ENCODE data around the gene ALOX15B. TPM values are rescaled to one million over a fixed set of nuclear protein-coding genes. Genes with fewer than 3 reads are reported as not detected.
"Not testable (repeated sequence)": the region's sequence is repeated elsewhere in the genome, so short reads cannot be mapped to it uniquely, and the experiment has no call there.

ALOX15B gene
- total RNA-seq, 1 experiment from 2014 or later, result not detected

GRCh38 chr17:8024161-8024560 is 14.7 kb upstream of the ALOX15B start:
- H3K9me3 ChIP-seq, H3K27me3 ChIP-seq, DNase-seq, H3K4me3 ChIP-seq, H3K36me3 ChIP-seq: not testable (repeated sequence)

- no peak for DNase-seq
- Histone ChIP-seq H3K4me3 (no peak overlapping the region), H3K36me3 (no peaks in the 10 kb centered on the region), H3K9me3 (no peaks in the 10 kb centered on the region), H3K27me3 (no peaks in the 10 kb centered on the region; the same call in none of the 2 replicates)
Measured at GRCh38 chr17:8025176-8025911, 13.5 kb upstream of the ALOX15B start.

GRCh38 chr17:8029121-8029520 is 9.7 kb upstream of the ALOX15B start:
- Histone ChIP-seq H3K9me3 (no peaks in the 10 kb centered on the region), H3K27me3 (no peaks in the 10 kb centered on the region; the same call in none of the 2 replicates), H3K4me3 (no peak overlapping the region), H3K36me3 (no peaks in the 10 kb centered on the region)
- no peak for DNase-seq

- H3K9me3 ChIP-seq, result no peaks in the 10 kb centered on the region
- no peak for DNase-seq
- H3K4me3 ChIP-seq, result no peak overlapping the region
- peaks cover 4% of the 10 kb centered on the region for H3K27me3 ChIP-seq
- no peaks in the 10 kb centered on the region for H3K36me3 ChIP-seq
Measured at GRCh38 chr17:8031261-8031661, 7.6 kb upstream of the ALOX15B start.

GRCh38 chr17:8031950-8032349 is 6.9 kb upstream of the ALOX15B start:
- Histone ChIP-seq H3K36me3 (no peaks in the 10 kb centered on the region), H3K4me3 (no peak overlapping the region), H3K27me3 (peaks cover 4% of the 10 kb centered on the region), H3K9me3 (no peaks in the 10 kb centered on the region)
- no peak for DNase-seq

GRCh38 chr17:8032442-8032841 is 6.4 kb upstream of the ALOX15B start:
- H3K4me3 ChIP-seq, result no peak overlapping the region
- H3K36me3 ChIP-seq, result no peaks in the 10 kb centered on the region
- no peak for DNase-seq

GRCh38 chr17:8039611-8040168 is 831 bp downstream of the ALOX15B start:
- H3K36me3 ChIP-seq, result no peaks in the 10 kb centered on the region
- H3K9me3 ChIP-seq, result no peaks in the 10 kb centered on the region
- no peak overlapping the region for H3K4me3 ChIP-seq
- DNase-seq, result no peak
- peaks cover 4% of the 10 kb centered on the region; the same call in 1 of the 2 replicates for H3K27me3 ChIP-seq

More at GRCh38 chr17:8032442-8032841, 6.4 kb upstream of the ALOX15B start:
- Histone ChIP-seq H3K27me3 (peaks cover 4% of the 10 kb centered on the region), H3K9me3 (no peaks in the 10 kb centered on the region)

- Histone ChIP-seq H3K4me3 (no peak overlapping the region), H3K36me3 (no peaks in the 10 kb centered on the region), H3K27me3 (no peaks in the 10 kb centered on the region), H3K9me3 (no peaks in the 10 kb centered on the region)
- DNase-seq, result no peak
Measured at GRCh38 chr17:8041249-8041928, 2.5 kb downstream of the ALOX15B start.

- no peaks in the 10 kb centered on the region for H3K27me3 ChIP-seq
- H3K36me3 ChIP-seq, result no peaks in the 10 kb centered on the region
- H3K9me3 ChIP-seq, result no peaks in the 10 kb centered on the region
Measured at GRCh38 chr17:8041979-8042378, 3.1 kb downstream of the ALOX15B start.

GRCh38 chr17:8044819-8045810 is 6.3 kb downstream of the ALOX15B start:
- H3K27me3 ChIP-seq, result no peaks in the 10 kb centered on the region
- H3K4me3 ChIP-seq, result no peak overlapping the region
- no peaks in the 10 kb centered on the region for H3K9me3 ChIP-seq
- H3K36me3 ChIP-seq, result no peaks in the 10 kb centered on the region
- no peak for DNase-seq

More at GRCh38 chr17:8041979-8042378, 3.1 kb downstream of the ALOX15B start:
- no peak overlapping the region for H3K4me3 ChIP-seq
- DNase-seq, result no peak

GRCh38 chr17:8046306-8046928 is 7.6 kb downstream of the ALOX15B start:
- DNase-seq, result no peak
- Histone ChIP-seq H3K36me3 (no peaks in the 10 kb centered on the region), H3K9me3 (no peaks in the 10 kb centered on the region), H3K27me3 (0 out of 2 replicates have a peak, but pooled peaks cover 2% of the 10 kb centered on the region), H3K4me3 (no peak overlapping the region)

- Histone ChIP-seq H3K36me3 (no peaks in the 10 kb centered on the region), H3K4me3 (no peak overlapping the region), H3K27me3 (0 out of 2 replicates have a peak, but pooled peaks cover 2% of the 10 kb centered on the region), H3K9me3 (no peaks in the 10 kb centered on the region)
- no peak for DNase-seq
Measured at GRCh38 chr17:8046929-8047768, 8.3 kb downstream of the ALOX15B start.

- no peaks in the 10 kb centered on the region for H3K36me3 ChIP-seq
- H3K9me3 ChIP-seq, result no peaks in the 10 kb centered on the region
- H3K27me3 ChIP-seq, result 0 out of 2 replicates have a peak, but pooled peaks cover 2% of the 10 kb centered on the region
- DNase-seq, result no peak
- no peak overlapping the region for H3K4me3 ChIP-seq
Measured at GRCh38 chr17:8047769-8048110, 8.9 kb downstream of the ALOX15B start.

GRCh38 chr17:8048236-8048635 is 9.4 kb downstream of the ALOX15B start:
- no peak overlapping the region for H3K4me3 ChIP-seq
- H3K9me3 ChIP-seq, result no peaks in the 10 kb centered on the region
- 0 out of 2 replicates have a peak, but pooled peaks cover 2% of the 10 kb centered on the region for H3K27me3 ChIP-seq
- no peaks in the 10 kb centered on the region for H3K36me3 ChIP-seq
- no peak for DNase-seq

GRCh38 chr17:8048736-8049135 is 9.9 kb downstream of the ALOX15B start:
- Histone ChIP-seq H3K36me3 (no peaks in the 10 kb centered on the region), H3K9me3 (no peaks in the 10 kb centered on the region), H3K4me3 (no peak overlapping the region), H3K27me3 (0 out of 2 replicates have a peak, but pooled peaks cover 2% of the 10 kb centered on the region)
- no peak for DNase-seq
